NCI-H748 treated with DMSO at 0.1 percent for 48 hours (cell line): ENCODE results near the gene GTF2IRD2.
"Not testable (repeated sequence)": the region's sequence is repeated elsewhere in the genome, so short reads cannot be mapped to it uniquely, and the experiment has no call there.

ENCODE experiments used
- DNase-seq: peaks from one replicate; lab custom pipeline; 2025; lab: John Stamatoyannopoulos, UW

Gene GTF2IRD2

DNA sequence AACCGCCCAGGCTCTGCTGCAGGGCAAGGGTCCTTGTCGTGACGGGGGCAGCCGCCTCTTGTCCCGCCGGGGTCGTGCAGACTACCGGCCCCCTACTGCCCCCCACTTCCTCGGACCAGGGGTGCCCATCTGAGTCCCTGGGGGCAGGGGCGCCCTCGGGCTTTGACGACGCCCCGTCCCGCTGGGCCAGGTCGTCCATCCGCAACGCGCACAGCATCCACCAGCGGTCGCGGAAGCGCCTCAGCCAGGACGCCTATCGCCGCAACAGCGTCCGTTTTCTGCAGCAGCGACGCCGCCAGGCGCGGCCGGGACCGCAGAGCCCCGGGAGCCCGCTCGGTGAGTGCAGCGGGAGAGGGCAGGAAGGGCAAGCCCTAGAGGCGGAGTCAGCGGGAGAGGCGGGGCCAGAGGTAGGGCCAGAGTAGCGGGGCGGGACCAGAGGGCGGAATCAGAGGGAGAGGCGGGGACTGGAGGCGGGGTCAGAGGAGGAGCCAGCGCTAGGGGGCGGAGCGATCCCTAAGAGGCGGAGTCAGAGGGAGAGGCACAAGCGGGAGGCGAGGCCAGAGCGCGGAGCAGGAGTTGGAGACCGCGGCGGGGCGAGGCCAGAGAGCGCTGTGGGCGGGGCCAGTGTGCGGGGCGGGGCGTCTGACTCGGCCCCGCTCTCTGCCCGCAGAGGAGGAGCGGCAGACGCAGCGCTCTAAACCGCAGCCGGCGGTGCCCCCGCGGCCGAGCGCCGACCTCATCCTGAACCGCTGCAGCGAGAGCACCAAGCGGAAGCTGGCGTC is 62.8 kb downstream of the GTF2IRD2 start:
- peak; percentile 47 for DNase-seq

DNA sequence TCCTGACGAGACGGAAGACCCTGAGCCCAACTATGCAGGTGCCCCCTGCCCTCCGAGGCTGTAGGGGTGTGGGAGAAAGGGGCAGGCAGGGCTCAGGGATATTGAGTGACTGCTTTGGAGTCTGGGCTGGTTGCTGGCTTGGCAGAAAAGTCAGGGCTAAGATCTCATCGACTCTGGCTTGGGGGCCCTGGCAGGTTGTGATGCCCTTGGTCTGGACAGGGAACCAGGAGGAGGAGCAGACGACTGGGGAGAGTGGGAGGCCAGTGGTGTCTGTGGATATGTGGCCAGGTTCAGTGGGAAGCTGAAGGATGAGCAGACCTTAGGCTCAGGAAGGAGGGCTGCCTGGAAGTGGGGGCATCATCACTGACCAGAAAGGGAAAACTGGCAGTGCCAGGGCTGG is 67.8 kb downstream of the GTF2IRD2 start:
- not testable (repeated sequence) for DNase-seq

DNA sequence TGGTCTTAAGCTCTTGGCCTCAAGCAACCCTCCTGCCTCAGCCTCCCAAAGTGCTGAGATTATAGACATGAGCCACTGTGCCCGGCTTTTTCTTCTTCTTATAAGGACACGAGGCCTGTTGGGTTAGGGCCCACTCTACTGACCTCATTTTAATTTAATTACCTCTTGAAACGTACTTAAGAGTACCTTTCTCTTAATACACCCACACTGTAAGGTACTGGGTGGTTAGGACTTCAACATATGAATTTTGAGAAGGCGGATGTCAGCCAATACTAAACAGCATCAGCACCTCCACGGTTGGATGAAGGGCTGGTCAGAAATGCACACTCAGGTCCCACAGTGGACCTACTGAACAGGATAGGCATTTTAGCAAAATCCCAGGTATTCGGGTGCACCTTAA is 69.7 kb downstream of the GTF2IRD2 start:
- DNase-seq: not testable (repeated sequence)

DNA sequence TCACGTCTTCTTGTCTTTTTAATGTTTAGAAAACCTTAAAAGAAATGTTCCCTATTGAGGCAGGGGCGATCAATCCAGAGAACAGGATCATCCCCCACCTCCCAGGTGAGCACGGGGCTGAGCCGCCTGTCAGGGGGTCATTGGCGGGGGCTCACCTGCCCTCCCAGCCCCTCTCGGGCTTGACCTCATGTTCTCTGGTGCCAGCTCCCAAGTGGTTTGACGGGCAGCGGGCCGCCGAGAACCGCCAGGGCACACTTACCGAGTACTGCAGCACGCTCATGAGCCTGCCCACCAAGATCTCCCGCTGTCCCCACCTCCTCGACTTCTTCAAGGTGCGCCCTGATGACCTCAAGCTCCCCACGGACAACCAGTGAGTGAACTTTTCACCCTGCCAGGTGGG is 72.4 kb downstream of the GTF2IRD2 start:
- not testable (repeated sequence) for DNase-seq

DNA sequence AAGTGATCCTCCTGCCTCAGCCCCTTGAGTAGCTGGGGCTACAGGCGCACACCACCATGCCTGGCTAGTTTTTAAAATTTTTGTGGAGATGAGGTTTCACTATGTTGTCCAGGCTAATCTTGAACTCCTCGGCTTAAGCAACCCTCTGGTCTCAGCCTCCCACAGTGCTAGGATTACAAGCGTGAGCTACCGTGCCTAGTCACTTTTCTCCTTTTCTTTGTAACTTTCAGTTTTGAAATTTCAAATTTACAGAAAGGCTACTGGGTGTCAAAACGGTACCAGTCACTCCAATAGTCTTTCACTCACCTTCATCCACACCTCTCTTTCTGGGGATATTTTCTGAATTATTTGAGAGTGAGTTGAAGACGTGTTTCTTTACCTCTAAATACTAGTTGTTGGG is 76.3 kb downstream of the GTF2IRD2 start:
- DNase-seq: not testable (repeated sequence)

DNA sequence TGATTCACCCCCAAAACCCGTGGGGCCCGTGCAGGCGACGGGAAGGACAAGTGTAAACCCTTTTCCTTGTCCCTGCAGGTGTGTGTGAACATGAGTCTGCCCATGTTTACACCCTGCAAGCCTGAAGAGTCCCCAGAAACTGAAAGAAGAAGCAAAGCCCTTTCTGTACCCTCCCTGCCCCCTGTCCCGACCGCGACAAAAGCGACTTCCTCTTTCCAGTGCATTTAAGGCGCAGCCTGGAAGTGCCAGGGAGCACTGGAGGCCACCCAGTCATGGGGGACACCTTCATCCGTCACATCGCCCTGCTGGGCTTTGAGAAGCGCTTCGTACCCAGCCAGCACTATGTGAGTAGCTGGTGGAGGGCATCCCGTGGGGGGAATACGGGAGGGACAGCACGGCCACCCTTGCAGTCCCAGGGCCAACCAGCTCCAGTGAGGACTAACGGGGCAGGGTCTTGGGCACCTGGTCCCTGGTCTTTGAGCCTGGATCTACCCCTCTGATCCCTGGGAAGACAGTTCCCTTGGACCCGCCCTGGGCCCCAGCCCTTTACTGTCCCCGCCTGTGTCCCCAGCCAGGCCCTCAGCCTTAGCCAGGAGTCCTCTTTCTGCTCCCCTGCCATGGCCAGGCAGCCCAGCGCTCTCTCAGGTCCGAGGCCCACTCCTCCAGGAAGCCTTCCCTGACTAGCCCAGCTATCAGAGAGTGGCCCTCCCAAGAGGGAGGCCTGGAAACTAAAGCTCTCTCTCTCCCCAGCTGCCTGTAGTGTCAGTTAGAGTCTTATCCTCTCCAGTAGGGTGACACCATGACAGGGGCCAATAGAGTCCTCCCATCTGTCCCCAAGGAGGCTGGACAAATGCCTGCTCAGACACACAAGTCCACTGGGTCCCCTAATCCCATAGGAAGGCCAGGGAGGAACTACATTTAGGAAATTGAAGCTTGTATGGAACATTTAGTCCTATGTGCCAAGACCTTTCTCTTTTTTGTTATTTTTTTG is 77.3 kb downstream of the GTF2IRD2 start, which contains the start of gene NCF1:
Gene NCF1, plus strand, starts transcription at position 252 of the 991 bp plus-strand sequence. Its CDS starts 21 bp downstream, at position 273.
- DNase-seq: not testable (repeated sequence)

DNA sequence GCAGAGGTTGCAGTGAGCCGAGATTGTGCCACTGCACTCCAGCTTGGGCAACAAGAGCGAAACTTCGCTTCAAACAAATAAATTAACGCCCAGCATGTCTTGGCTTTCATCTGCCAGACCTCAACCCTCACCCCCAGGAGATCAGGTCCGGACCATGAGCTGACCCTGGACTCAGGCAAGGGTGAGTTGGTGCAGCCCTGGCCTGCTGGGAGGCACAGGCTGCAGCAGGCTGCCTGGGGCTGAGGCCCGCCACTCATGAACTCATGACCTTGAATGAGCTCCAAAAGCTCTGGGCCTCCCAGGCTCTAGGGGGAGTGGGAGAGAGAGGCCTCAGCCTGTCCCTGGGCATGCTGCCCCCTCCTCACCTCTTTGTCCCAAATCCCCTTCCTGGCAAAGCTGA is 79.3 kb downstream of the GTF2IRD2 start:
- not testable (repeated sequence) for DNase-seq

DNA sequence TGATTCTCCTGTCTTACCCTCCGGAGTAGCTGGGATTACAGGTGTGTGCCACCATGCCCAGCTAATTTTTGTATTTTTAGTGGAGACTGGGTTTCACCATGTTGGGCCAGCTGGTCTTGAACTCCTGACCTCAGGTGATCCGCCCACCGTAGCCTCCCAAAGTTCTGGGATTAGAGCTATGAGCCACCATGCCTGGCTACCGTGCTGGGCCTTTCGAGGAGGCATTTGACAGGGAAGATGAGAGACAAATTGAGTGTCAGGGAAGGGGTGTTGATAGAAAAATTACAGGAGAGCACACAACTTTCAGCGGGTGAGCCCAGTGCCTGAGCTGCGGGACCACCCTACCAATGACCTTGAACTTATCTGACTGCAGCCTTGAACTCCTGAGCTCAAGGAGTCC is 81.3 kb downstream of the GTF2IRD2 start:
- DNase-seq: not testable (repeated sequence)

DNA sequence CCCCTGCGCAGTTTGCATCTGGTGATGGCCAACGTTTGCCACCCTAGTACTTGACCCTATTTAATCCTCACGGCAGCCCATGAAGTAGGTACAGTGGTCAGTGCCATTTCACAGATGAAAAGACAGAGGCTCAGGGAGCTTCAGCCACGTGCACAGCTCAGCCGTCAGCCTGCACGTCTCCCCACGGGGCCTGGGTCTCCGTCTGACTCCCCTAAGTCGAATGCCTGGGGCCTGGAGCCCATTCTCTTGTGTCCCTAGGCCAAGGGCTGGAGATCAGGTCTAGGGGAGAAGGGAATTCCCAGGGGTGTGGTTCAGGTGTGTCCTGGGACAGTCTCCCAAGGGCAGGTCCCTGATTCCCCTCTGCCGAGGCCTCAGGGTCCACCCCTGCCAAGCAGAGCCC is 84.4 kb downstream of the GTF2IRD2 start:
- DNase-seq: not testable (repeated sequence)

DNA sequence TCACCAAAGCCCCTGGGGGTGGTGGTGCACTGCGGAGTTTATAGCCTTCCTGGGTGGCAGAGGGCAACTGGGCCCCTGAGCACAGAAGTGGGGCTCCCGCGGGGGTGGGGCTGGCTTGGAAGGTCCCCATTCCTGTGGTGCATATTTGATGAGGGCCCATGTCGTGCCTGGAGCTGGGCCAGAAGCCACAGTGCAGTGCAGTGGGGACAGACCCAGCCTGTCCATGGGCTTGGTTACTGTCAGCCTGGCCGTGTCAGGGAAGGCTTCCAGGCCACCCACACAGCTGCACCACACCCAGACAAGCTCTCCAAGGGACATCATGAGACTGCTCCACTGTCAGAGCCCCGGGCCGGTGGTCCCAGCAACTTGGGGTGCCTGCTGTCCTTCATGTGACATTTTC is 84.9 kb downstream of the GTF2IRD2 start:
- not testable (repeated sequence) for DNase-seq

DNA sequence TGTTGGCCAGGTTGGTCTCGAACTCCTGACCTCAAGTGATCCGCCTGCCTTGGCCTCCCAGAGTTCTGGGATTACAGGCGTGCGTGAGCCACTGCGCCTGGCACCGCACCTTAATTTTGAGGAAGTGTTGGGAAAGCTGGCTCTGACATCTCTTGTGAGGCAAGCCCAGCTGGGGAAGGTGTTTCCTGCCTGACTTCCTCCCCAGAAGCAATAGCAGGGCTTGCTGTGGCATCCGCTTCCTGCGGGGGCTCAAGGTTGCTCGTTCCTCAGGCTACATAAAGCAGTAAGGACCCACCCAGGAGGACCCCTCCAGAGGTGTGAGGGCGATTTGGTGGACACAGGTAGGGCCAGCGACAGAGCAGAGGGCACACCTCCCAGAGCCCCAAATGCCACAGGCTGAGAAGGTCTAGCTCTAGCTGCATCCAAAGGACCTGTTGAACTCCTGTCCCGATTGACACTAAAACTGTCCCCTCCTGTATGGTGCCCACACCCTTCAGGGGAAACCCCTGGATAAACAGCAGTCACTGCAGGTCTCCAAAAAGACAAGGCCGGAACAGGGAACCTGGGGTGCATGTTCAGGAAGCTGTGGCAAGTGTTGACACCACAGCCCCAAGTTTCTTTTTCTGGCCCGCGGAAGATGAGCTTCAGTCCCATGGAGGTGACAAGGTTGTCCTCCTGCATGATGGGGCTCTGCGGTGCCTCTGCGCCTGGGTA is 86.0 kb downstream of the GTF2IRD2 start:
- not testable (repeated sequence) for DNase-seq

DNA sequence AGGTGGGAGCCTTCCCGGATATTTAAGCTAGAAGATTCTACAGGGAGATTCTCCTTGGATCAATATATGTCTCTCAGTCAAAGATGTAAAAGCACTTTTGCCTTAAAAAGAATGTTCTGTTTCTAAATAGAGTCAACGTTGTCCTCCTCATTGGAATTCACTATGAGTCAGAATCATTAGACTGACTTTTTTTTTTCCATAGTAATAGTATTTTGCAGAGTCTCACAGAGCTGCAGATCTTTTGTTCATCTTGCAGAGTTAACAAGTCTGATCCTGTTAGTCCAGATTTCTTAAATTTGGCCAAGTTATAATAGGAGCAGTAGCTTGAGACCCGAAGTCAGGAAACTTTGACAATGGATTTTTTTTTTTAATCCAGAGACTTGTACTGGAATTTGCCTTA is 92.4 kb downstream of the GTF2IRD2 start:
- not testable (repeated sequence) for DNase-seq

DNA sequence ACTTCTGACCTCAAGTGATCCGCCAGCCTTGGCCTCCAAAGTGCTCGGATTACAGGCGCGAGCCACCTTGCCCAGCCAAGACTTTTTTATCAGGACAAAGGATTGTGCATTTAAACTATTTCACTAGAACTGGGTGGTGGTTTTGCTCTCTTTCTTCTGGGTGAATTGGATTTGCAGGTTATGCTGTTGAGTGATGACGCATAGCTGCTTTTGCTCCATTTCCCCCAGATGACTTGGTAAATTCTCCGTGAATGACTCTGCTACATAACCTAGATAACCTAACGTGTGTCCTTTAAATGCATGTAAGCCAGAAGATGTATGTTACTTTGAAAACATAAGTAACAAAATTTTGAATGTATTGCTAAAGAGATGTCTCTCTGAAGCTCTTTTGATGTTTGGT is 93.1 kb downstream of the GTF2IRD2 start:
- not testable (repeated sequence) for DNase-seq

DNA sequence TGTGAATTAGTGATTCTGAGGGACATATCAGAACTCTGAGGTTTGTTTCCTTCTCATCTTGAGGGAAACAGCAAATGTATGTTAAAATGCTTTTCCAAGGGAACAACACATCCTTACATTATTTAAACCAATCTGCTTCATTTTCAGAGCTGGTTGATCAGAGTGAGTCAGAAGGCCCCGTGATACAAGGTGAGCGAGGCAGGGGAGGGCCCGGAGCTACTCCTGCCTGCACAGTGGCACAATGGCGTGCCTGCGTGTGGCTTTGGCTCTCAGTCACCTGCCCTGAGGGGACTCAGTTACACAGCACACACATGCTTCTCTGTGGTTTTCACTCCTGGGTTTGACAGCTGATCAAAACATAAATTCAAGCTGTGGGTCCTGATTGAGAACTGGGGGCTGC is 94.7 kb downstream of the GTF2IRD2 start:
- DNase-seq: not testable (repeated sequence)

DNA sequence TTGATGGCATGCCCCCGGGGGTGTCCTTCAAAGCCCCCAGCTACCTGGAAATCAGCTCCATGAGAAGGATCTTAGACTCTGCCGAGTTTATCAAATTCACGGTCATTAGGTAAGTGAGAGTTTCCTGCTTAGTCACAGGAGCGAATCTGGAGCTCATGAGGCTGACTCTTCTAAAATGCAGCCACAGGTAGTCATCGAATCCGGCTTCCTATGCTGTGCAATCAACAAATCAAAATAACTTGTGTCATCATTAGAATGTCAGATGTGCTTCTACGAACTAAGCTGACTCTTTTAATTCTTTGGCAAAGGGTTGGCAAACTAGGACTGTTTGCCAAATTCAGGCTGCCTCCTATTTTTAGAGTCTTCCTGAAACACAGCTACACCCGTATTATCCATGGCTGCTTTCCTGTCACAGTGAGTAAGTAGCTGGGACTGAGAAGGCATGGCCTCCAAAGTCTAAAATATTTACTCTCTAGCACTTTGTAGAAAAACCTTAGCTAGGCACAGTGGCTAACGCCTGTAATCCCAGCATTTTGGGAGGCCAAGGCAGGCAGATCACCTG is 97.4 kb downstream of the GTF2IRD2 start:
- not testable (repeated sequence) for DNase-seq
